ENCODE data around the gene PINLYP.

The PINLYP gene

DNA sequence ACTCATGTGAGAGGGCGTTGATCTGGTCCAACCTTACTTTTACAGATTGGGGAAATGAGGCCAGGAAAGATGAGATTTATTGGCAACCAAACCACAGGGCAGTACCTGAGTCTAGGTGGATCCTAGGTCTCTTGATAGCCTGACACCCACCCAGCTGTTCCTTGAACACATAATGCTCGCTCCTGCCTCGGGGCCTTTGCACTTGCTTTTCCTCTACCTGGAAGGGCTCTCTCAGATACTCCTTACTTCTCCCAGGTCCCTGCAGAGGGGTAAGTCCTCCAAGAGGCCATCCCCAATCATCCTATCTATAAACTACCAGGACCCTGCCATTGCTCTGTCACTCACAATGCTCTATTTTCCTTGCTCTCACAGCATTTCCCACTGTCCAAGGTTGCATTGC lies 35.2 kb upstream of the PINLYP start:
- TF ChIP-seq CTCF (IDR thresholded peaks at IDR 0.05; ENCODE audit: low read depth, low read length) (no peak), POLR2A (IDR thresholded peaks at IDR 0.05; ENCODE audit: extremely low read depth, insufficient read length) (no peak), MYC (IDR thresholded peaks at IDR 0.05; ENCODE audit: low read depth, low read length) (no peak), MAX (IDR thresholded peaks at IDR 0.05; ENCODE audit: low read depth, low read length) (no peak)
- no peak for DNase-seq (ENCODE audit: low read depth)

GRCh38 chr19:43541920-43542650 lies 33.5 kb upstream of the PINLYP start:
- H3K4me3 ChIP-seq (ENCODE audit: low read depth, low read length): no peak overlapping the region
- DNase-seq (ENCODE audit: low read depth): no peak
- TF ChIP-seq CTCF (IDR thresholded peaks at IDR 0.05; ENCODE audit: low read depth, low read length) (no peak), MAX (IDR thresholded peaks at IDR 0.05; ENCODE audit: low read depth, low read length) (no peak), POLR2A (IDR thresholded peaks at IDR 0.05; ENCODE audit: extremely low read depth, insufficient read length) (no peak), MYC (IDR thresholded peaks at IDR 0.05; ENCODE audit: low read depth, low read length) (no peak)

More for the DNA sequence above, 35.2 kb upstream of the PINLYP start:
- no peak overlapping the region for H3K4me3 ChIP-seq (ENCODE audit: low read depth, low read length)

GRCh38 chr19:43544077-43544476 lies 31.5 kb upstream of the PINLYP start:
- no peak for DNase-seq (ENCODE audit: low read depth)

DNA sequence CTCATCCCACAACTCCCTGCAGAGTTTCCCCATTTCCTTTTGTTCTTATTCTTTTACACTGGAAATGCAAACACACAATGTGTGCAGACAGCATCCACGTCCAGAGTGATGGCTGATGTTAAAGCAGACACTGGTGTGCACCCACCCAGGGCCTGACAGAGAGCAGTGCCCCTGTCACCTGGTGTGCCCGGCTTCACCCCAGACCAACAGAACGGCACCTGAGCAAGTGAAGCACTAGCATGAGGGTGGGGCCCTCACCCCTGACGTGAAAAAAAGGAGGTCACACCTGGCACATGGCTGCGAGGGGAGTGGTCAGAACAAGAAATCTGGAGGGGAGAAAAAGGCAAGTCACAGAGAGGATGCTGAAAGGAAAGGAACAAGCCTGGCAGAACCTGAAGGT lies 30.3 kb upstream of the PINLYP start:
- DNase-seq (ENCODE audit: low read depth): no peak
- TF ChIP-seq MYC (IDR thresholded peaks at IDR 0.05; ENCODE audit: low read depth, low read length) (no peak), MAX (IDR thresholded peaks at IDR 0.05; ENCODE audit: low read depth, low read length) (no peak), CTCF (IDR thresholded peaks at IDR 0.05; ENCODE audit: low read depth, low read length) (no peak)
- H3K4me3 ChIP-seq (ENCODE audit: low read depth, low read length): no peak overlapping the region

More at GRCh38 chr19:43544077-43544476, 31.5 kb upstream of the PINLYP start:
- no peak overlapping the region for H3K4me3 ChIP-seq (ENCODE audit: low read depth, low read length)
- TF ChIP-seq CTCF (IDR thresholded peaks at IDR 0.05; ENCODE audit: low read depth, low read length): no peak
- TF ChIP-seq MAX (IDR thresholded peaks at IDR 0.05; ENCODE audit: low read depth, low read length): no peak
- TF ChIP-seq MYC (IDR thresholded peaks at IDR 0.05; ENCODE audit: low read depth, low read length): no peak
- TF ChIP-seq POLR2A (IDR thresholded peaks at IDR 0.05; ENCODE audit: extremely low read depth, insufficient read length): no peak

GRCh38 chr19:43545981-43546380 lies 29.6 kb upstream of the PINLYP start:
- no peak overlapping the region for H3K4me3 ChIP-seq (ENCODE audit: low read depth, low read length)
- DNase-seq (ENCODE audit: low read depth): no peak
- TF ChIP-seq MAX (IDR thresholded peaks at IDR 0.05; ENCODE audit: low read depth, low read length) (no peak), MYC (IDR thresholded peaks at IDR 0.05; ENCODE audit: low read depth, low read length) (no peak), POLR2A (IDR thresholded peaks at IDR 0.05; ENCODE audit: extremely low read depth, insufficient read length) (no peak), CTCF (IDR thresholded peaks at IDR 0.05; ENCODE audit: low read depth, low read length) (no peak)
